Loucy (cell line): Measurements from ENCODE around the gene KRT37.
"Not testable (repeated sequence)": the region's sequence is repeated elsewhere in the genome, so short reads cannot be mapped to it uniquely, and the experiment has no call there.

Experiments used
- H2AFZ ChIP-seq: fragments of 200-600 bp; sonication (generic); 2 replicates; pipeline ENCODE4 v1.6.0; 2016; ENCODE audit warnings: antibody characterized with exemption, mild to moderate bottlenecking, low read length, moderate library complexity
- H3F3A ChIP-seq: fragments of 200-600 bp; 2 replicates; pipeline ENCODE4 v1.6.0; 2016; ENCODE audit warnings: antibody characterized with exemption, low read depth, mild to moderate bottlenecking
- H3K27me3 ChIP-seq: fragments of 200-600 bp; sonication (generic); 2 replicates; pipeline ENCODE4 v1.6.1; 2014; ENCODE audit warnings: low read length, mild to moderate bottlenecking; ENCODE audit not compliant: insufficient read depth, poor library complexity, severe bottlenecking
- H3K36me3 ChIP-seq: fragments of 200-600 bp; sonication (generic); 2 replicates; pipeline ENCODE4 v1.6.1; 2016; ENCODE audit warnings: low read length; ENCODE audit not compliant: insufficient read depth
- H3K4me1 ChIP-seq: fragments of 200-600 bp; sonication (generic); 2 replicates; pipeline ENCODE4 v1.5.1; 2014; ENCODE audit warnings: low read length, mild to moderate bottlenecking; ENCODE audit not compliant: insufficient read depth, poor library complexity, severe bottlenecking
- H3K4me2 ChIP-seq: fragments of 200-600 bp; sonication (generic); 2 replicates; pipeline ENCODE4 v1.6.0; 2014; ENCODE audit warnings: antibody characterized with exemption, low read length, low read depth, mild to moderate bottlenecking; ENCODE audit not compliant: poor library complexity, severe bottlenecking
- H3K4me3 ChIP-seq: fragments of 200-600 bp; sonication (generic); 2 replicates; pipeline ENCODE4 v1.5.1; 2014; ENCODE audit warnings: low read length, mild to moderate bottlenecking, mixed read lengths; ENCODE audit not compliant: poor library complexity, severe bottlenecking
- H3K79me2 ChIP-seq: fragments of 200-600 bp; sonication (generic); 2 replicates; pipeline ENCODE4 v1.6.1; 2014; ENCODE audit warnings: low read length; ENCODE audit not compliant: insufficient read depth
- H3K9ac ChIP-seq: fragments of 200-600 bp; sonication (generic); 2 replicates; pipeline ENCODE4 v1.6.0; 2014; ENCODE audit warnings: mild to moderate bottlenecking, low read depth, low read length, moderate library complexity; ENCODE audit not compliant: poor library complexity, severe bottlenecking
- H3K9me2 ChIP-seq: fragments of 200-600 bp; sonication (generic); replicated peaks from 2 replicates; pipeline ENCODE4 v1.6.1; 2016; ENCODE audit warnings: low read depth, low read length, mixed read lengths
- H3K9me3 ChIP-seq: fragments of 200-600 bp; sonication (generic); 2 replicates; pipeline ENCODE4 v1.6.1; 2014; ENCODE audit warnings: mild to moderate bottlenecking, antibody characterized with exemption, low read length, low read depth; ENCODE audit not compliant: insufficient read depth
- H4K20me1 ChIP-seq: fragments of 200-600 bp; sonication (generic); 2 replicates; pipeline ENCODE4 v1.6.0; 2014; ENCODE audit warnings: antibody characterized with exemption, low read length, mild to moderate bottlenecking; ENCODE audit not compliant: insufficient read depth, poor library complexity, severe bottlenecking
- EZH2phosphoT487 ChIP-seq: fragments of 200-600 bp; IDR thresholded peaks from 2 replicates; pipeline ENCODE4 v1.6.1; 2018; ENCODE audit warnings: antibody characterized with exemption, mild to moderate bottlenecking, moderate library complexity, borderline replicate concordance
- TF ChIP-seq, protein P1 (sequence below): fragments of 200-600 bp; sonication (generic); conservative IDR thresholded peaks from 2 replicates; pipeline ENCODE4 v1.5.1; 2014; ENCODE audit warnings: mild to moderate bottlenecking, antibody characterized with exemption, low read length

The KRT37 gene

DNA sequence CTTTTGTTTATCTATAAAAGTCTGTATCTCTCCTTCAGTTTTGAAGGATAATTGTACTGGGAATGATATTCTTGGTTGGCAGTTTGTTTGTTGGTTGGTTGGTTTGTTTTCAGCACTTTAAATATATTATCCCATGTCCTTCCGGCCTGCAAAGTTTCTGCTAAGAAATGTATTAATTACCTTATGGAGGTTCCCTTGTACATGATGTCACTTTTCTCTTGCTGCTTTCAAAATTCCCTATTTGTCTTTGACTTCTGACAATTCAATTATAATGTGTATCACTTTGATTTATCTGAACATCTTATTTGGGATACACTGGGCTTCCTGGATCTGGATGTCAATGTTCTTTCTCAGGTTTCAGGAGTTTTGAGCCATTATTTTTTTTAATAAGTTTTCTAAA lies 38.2 kb downstream of the KRT37 start:
- Histone ChIP-seq H3K4me2 (no peak overlapping the region), H3K9me2 (no peaks in the 10 kb centered on the region), H3F3A (no peaks in the 10 kb centered on the region), H3K36me3 (no peaks in the 10 kb centered on the region), H3K4me3 (no peak overlapping the region), H3K4me1 (no peaks in the 10 kb centered on the region), H3K9me3 (peaks cover 6% of the 10 kb centered on the region; the same call in 1 of the 2 replicates), H2AFZ (no peak overlapping the region), H3K9ac (no peak overlapping the region), H4K20me1 (no peaks in the 10 kb centered on the region), H3K27me3 (no peaks in the 10 kb centered on the region), H3K79me2 (no peaks in the 10 kb centered on the region)
- TF ChIP-seq EZH2phosphoT487, result no peak
- TF ChIP-seq, protein P1, sequence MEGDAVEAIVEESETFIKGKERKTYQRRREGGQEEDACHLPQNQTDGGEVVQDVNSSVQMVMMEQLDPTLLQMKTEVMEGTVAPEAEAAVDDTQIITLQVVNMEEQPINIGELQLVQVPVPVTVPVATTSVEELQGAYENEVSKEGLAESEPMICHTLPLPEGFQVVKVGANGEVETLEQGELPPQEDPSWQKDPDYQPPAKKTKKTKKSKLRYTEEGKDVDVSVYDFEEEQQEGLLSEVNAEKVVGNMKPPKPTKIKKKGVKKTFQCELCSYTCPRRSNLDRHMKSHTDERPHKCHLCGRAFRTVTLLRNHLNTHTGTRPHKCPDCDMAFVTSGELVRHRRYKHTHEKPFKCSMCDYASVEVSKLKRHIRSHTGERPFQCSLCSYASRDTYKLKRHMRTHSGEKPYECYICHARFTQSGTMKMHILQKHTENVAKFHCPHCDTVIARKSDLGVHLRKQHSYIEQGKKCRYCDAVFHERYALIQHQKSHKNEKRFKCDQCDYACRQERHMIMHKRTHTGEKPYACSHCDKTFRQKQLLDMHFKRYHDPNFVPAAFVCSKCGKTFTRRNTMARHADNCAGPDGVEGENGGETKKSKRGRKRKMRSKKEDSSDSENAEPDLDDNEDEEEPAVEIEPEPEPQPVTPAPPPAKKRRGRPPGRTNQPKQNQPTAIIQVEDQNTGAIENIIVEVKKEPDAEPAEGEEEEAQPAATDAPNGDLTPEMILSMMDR, result no peak

DNA sequence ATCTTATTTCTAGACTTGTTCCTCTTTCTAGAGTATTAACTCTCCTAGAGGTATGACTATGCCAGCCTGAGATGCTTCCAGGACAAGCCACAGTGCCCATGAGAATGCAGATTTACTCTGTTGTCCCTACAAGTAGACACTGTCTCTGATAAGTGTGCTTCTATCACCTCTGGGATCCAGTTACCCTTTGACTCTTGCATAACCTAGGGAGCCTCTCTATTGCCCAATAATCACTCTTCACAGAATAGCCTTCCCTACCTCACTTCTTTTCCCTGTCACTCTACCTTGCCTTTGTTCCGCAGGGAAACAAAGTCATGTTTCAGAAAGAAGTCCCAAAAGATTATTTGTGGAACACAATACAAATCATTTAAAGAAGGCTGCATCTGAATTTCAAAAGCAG lies 40.7 kb downstream of the KRT37 start:
- Histone ChIP-seq H3K4me1 (no peaks in the 10 kb centered on the region), H3K36me3 (no peaks in the 10 kb centered on the region), H3K9ac (no peak overlapping the region), H3K79me2 (no peaks in the 10 kb centered on the region), H3K4me3 (no peak overlapping the region), H3K9me3 (peaks cover 6% of the 10 kb centered on the region; the same call in 1 of the 2 replicates), H3K9me2 (no peaks in the 10 kb centered on the region), H3K4me2 (no peak overlapping the region), H4K20me1 (no peaks in the 10 kb centered on the region), H3F3A (no peaks in the 10 kb centered on the region), H2AFZ (no peak overlapping the region), H3K27me3 (no peaks in the 10 kb centered on the region)
- TF ChIP-seq, protein P1, result no peak
- no peak for TF ChIP-seq EZH2phosphoT487

DNA sequence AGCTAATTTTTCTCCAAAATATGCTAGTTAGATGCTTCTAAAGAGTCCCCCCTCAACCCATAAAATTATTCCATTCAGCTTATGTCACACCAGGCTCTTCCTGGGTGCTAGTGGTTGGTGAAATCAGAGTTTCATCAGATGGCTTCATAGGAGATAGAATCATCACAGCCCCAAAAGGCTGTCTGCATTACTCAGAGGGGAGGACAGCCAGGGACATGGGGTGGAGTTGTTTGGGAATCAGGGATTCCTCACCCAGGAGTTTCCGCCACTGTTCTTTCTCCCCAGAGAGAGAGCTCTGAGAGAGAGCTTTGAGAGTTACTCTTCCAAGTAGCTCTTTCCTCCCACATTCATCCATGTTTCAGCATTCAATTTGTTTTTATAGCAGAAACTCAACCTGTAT lies 42.0 kb downstream of the KRT37 start:
- TF ChIP-seq, protein P1, result no peak
- no peak for TF ChIP-seq EZH2phosphoT487
- H3F3A ChIP-seq, result no peaks in the 10 kb centered on the region
- H3K4me3 ChIP-seq, result no peak overlapping the region
- H3K27me3 ChIP-seq, result no peaks in the 10 kb centered on the region
- no peak overlapping the region for H3K9ac ChIP-seq
- H3K79me2 ChIP-seq, result no peaks in the 10 kb centered on the region
- no peaks in the 10 kb centered on the region for H3K36me3 ChIP-seq
- H3K4me1 ChIP-seq, result no peaks in the 10 kb centered on the region
- peaks cover 6% of the 10 kb centered on the region; the same call in 1 of the 2 replicates for H3K9me3 ChIP-seq
- no peak overlapping the region for H2AFZ ChIP-seq
- H3K9me2 ChIP-seq, result no peaks in the 10 kb centered on the region
- H3K4me2 ChIP-seq, result no peak overlapping the region
- H4K20me1 ChIP-seq, result no peaks in the 10 kb centered on the region

DNA sequence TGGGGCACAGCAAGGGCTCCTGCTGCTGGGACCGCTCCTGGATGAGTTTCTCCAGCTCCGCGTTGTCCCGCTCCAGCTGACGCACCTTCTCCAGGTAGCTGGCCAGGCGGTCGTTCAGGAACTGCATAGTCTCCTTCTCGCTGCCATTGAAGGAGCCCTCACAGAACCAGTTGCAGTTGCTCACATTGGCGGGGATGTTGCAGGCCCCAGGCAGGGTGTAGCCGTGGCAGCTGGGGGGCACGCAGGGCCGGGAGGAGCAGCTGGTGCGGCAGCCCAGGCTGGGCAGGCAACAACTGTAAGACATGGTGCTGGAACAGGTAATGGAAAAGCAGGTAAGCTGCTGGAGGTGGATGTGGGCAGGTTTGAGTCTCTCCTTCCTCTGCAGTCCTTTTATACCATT lies 42.4 kb downstream of the KRT37 start, which contains the start of gene KRT34:
TSS of gene KRT34 (minus strand) at position 364 of the 400 bp plus-strand sequence. CDS start at position 304, 60 bp downstream.
- not testable (repeated sequence) for H3K9me3 ChIP-seq, H4K20me1 ChIP-seq, H3K4me1 ChIP-seq, H3K79me2 ChIP-seq, H3K36me3 ChIP-seq, H3K9me2 ChIP-seq, H3K4me3 ChIP-seq, H2AFZ ChIP-seq, H3K9ac ChIP-seq, H3K27me3 ChIP-seq, H3F3A ChIP-seq, H3K4me2 ChIP-seq

DNA sequence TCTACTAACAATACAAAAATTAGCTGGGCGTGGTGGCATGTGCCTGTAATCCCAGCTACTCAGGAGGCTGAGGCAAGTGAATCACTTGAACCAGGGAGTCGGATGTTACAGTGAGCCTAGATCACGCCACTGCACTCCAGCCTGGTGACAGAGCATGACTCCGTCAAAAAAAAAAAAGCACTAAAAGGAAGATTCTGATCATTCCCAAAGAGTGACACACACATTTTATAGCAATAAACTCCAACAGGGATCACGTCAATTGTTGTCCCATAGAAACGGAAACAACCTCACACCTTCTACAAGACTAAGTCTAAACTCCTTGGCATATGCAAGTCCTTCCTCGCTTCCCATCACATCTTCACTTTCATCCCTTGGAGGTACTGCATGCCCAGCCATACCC lies 44.3 kb downstream of the KRT37 start:
- not testable (repeated sequence) for H3K9ac ChIP-seq, H3K79me2 ChIP-seq, H4K20me1 ChIP-seq, H3K4me2 ChIP-seq, H3K9me2 ChIP-seq, H2AFZ ChIP-seq, H3K9me3 ChIP-seq, H3K4me1 ChIP-seq, H3K36me3 ChIP-seq, H3K27me3 ChIP-seq, H3F3A ChIP-seq, H3K4me3 ChIP-seq
